Fibroblast of skin of left biceps (primary cell): ENCODE results near the gene LRRC45.

Experiments
- DNase-seq, 2 experiments: peaks; one replicate each; pipeline ENCODE4 v3.0.0-alpha.2; 2013; ENCODE audit warnings: low read depth in 2 of 2

The LRRC45 gene

GRCh38 chr17:82050761-82051641 lies 27.9 kb downstream of the LRRC45 start:
- no peak for DNase-seq

- no peak for DNase-seq
Observed at GRCh38 chr17:82051776-82052637, 28.9 kb downstream of the LRRC45 start, which contains the start of the genes GPS1 and RFNG. Gene GPS1 (plus strand): TSS chr17:82051898. CDS start chr17:82051932, 34 bp downstream. Gene RFNG (minus strand): TSS chr17:82051811. CDS start chr17:82051766, 45 bp downstream.

GRCh38 chr17:82052638-82053059 lies 29.5 kb downstream of the LRRC45 start:
- no peak for DNase-seq

- DNase-seq: no peak
Observed at GRCh38 chr17:82053130-82053529, 30.0 kb downstream of the LRRC45 start.

- no peak for DNase-seq
Observed at GRCh38 chr17:82053556-82054263, 30.6 kb downstream of the LRRC45 start.

GRCh38 chr17:82054351-82055022 lies 31.4 kb downstream of the LRRC45 start:
- no peak for DNase-seq

- no peak for DNase-seq
Observed at GRCh38 chr17:82055023-82055964, 32.2 kb downstream of the LRRC45 start.

GRCh38 chr17:82055965-82056728 lies 33.0 kb downstream of the LRRC45 start:
- no peak for DNase-seq

- DNase-seq: no peak
Observed at GRCh38 chr17:82056729-82057621, 33.9 kb downstream of the LRRC45 start.

GRCh38 chr17:82058230-82058854 lies 35.2 kb downstream of the LRRC45 start:
- DNase-seq: no peak

- no peak for DNase-seq
Observed at GRCh38 chr17:82058855-82059249, 35.7 kb downstream of the LRRC45 start.

- DNase-seq: no peak
Observed at GRCh38 chr17:82059272-82060000, 36.3 kb downstream of the LRRC45 start.

- DNase-seq: no peak
Observed at GRCh38 chr17:82060001-82060380, 36.9 kb downstream of the LRRC45 start.

GRCh38 chr17:82060614-82061013 lies 37.5 kb downstream of the LRRC45 start:
- no peak for DNase-seq

- no peak for DNase-seq
Observed at GRCh38 chr17:82061047-82061925, 38.2 kb downstream of the LRRC45 start.
